IMR-90 (cell line): ENCODE data around the gene DOCK7. TPM values are rescaled to one million over a fixed set of nuclear protein-coding genes. Genes with fewer than 3 reads are reported as not detected.
A peak's percentile ranks its signal among the peaks of the same experiment; 100 is the strongest.

Experiments used
- ATAC-seq: fragments of 200-7000 bp; cut with Tn5 transposase; 2 replicates; pipeline ENCODE4 v1.9.1; 2020; ENCODE audit warnings: low read depth, mild to moderate bottlenecking, moderate library complexity
- BruUV-seq: library from RNA; stranded (reverse); fragments of 400-500 nt; replicated peaks from 2 replicates; lab custom pipeline; 2021; lab: Mats Ljungman, UMichigan
- CTCF ChIA-PET: fragments of 300-600 bp; formaldehyde crosslinking; extraction: SDS; loops from one replicate; lab custom pipeline; 2021; ENCODE audit warnings: antibody characterized with exemption; lab: Yijun Ruan, JAX
- POLR2A ChIA-PET: fragments of 300-600 bp; sonication (Branson Sonifier 250); formaldehyde crosslinking; loops from one replicate; lab custom pipeline; 2022; ENCODE audit warnings: antibody characterized with exemption; ENCODE audit not compliant: unreplicated experiment; lab: Charles Lee
- DNase-seq: peaks from one replicate; pipeline ENCODE4 v3.0.0; 2013
- H2AFZ ChIP-seq: replicated peaks from 2 replicates; pipeline ENCODE3; 2013; ENCODE audit warnings: low read length, mild to moderate bottlenecking; ENCODE audit not compliant: poor library complexity
- H2AK5ac ChIP-seq: 2 replicates; pipeline ENCODE4 v1.6.1; 2013; ENCODE audit warnings: low read depth, low read length, inconsistent platforms
- H2AK9ac ChIP-seq: replicated peaks from 2 replicates; pipeline ENCODE3; 2013; ENCODE audit warnings: mild to moderate bottlenecking, low read depth, low read length, moderate library complexity; ENCODE audit not compliant: poor library complexity
- H2BK120ac ChIP-seq: 2 replicates; pipeline ENCODE4 v1.6.1; 2013; ENCODE audit warnings: low read depth, low read length, inconsistent platforms
- H2BK15ac ChIP-seq: 3 replicates; pipeline ENCODE4 v1.6.1; 2013; ENCODE audit warnings: low read depth, low read length, inconsistent platforms
- H2BK20ac ChIP-seq: 2 replicates; pipeline ENCODE4 v1.6.1; 2013; ENCODE audit warnings: low read depth, mild to moderate bottlenecking, inconsistent platforms, low read length, moderate library complexity
- H2BK5ac ChIP-seq: 2 replicates; pipeline ENCODE4 v1.6.1; 2013; ENCODE audit warnings: mild to moderate bottlenecking, low read depth, low read length, inconsistent platforms; ENCODE audit not compliant: poor library complexity, severe bottlenecking
- H3K14ac ChIP-seq: replicated peaks from 2 replicates; pipeline ENCODE4 v1.6.1; 2013; ENCODE audit warnings: low read depth, low read length, inconsistent platforms
- H3K18ac ChIP-seq: 2 replicates; pipeline ENCODE4 v1.6.1; 2013; ENCODE audit warnings: low read depth, low read length, control low read depth
- H3K23ac ChIP-seq: 2 replicates; pipeline ENCODE4 v1.6.1; 2013; ENCODE audit warnings: low read depth, low read length, inconsistent platforms
- H3K27ac ChIP-seq: 2 replicates; pipeline ENCODE4 v1.5.1; 2013; ENCODE audit warnings: mild to moderate bottlenecking, control low read depth, low read length; ENCODE audit not compliant: insufficient read depth
- H3K27me3 ChIP-seq: 2 replicates; pipeline ENCODE4 v1.6.1; 2013; ENCODE audit warnings: low read length; ENCODE audit not compliant: control insufficient read depth, insufficient read depth
- H3K36me3 ChIP-seq: 2 replicates; pipeline ENCODE4 v1.6.1; 2013; ENCODE audit warnings: low read length, mixed read lengths; ENCODE audit not compliant: control insufficient read depth, insufficient read depth
- H3K4ac ChIP-seq: 2 replicates; pipeline ENCODE4 v1.6.1; 2013; ENCODE audit warnings: low read depth, low read length, inconsistent platforms
- H3K4me1 ChIP-seq: 2 replicates; pipeline ENCODE4 v1.6.1; 2013; ENCODE audit warnings: low read length, mixed read lengths; ENCODE audit not compliant: control insufficient read depth, insufficient read depth
- H3K4me2 ChIP-seq: 2 replicates; pipeline ENCODE4 v1.6.1; 2013; ENCODE audit warnings: low read depth, mild to moderate bottlenecking, control low read depth, low read length, moderate library complexity
- H3K4me3 ChIP-seq: 2 replicates; pipeline ENCODE4 v1.5.1; 2013; ENCODE audit warnings: low read depth, mild to moderate bottlenecking, control low read depth, low read length, moderate library complexity; ENCODE audit not compliant: insufficient read depth
- H3K56ac ChIP-seq: 2 replicates; pipeline ENCODE4 v1.6.1; 2013; ENCODE audit warnings: low read length, inconsistent platforms; ENCODE audit not compliant: insufficient read depth; ENCODE audit errors: extremely low read depth
- H3K79me1 ChIP-seq, 2 experiments: 2 replicates each; pipeline ENCODE4 v1.6.1; 2013; ENCODE audit warnings: low read length in 2 of 2, inconsistent platforms in 1 of 2, low read depth in 1 of 2
- H3K9ac ChIP-seq: 2 replicates; pipeline ENCODE4 v1.6.1; 2013; ENCODE audit warnings: low read depth, low read length, control low read depth
- H3K9me1 ChIP-seq: 2 replicates; pipeline ENCODE4 v1.6.1; 2013; ENCODE audit warnings: low read length, inconsistent platforms; ENCODE audit not compliant: insufficient read depth
- H3K9me3 ChIP-seq: 2 replicates; pipeline ENCODE4 v1.6.1; 2013; ENCODE audit warnings: low read length; ENCODE audit not compliant: control insufficient read depth, insufficient read depth
- H4K20me1 ChIP-seq: 2 replicates; pipeline ENCODE4 v1.6.1; 2013; ENCODE audit warnings: low read length, inconsistent platforms; ENCODE audit not compliant: insufficient read depth
- H4K5ac ChIP-seq: 2 replicates; pipeline ENCODE4 v1.6.1; 2013; ENCODE audit warnings: mild to moderate bottlenecking, low read depth, low read length, control low read depth
- H4K8ac ChIP-seq, 2 experiments: 2 replicates each; pipeline ENCODE4 v1.6.1; 2013; ENCODE audit warnings: low read depth in 2 of 2, low read length in 2 of 2, control low read depth in 1 of 2, inconsistent platforms in 1 of 2
- H4K91ac ChIP-seq: 2 replicates; pipeline ENCODE4 v1.6.1; 2013; ENCODE audit warnings: low read depth, low read length, inconsistent platforms; ENCODE audit not compliant: insufficient read depth
- CEBPB ChIP-seq: IDR thresholded peaks from 2 replicates; pipeline ENCODE4 v1.6.1; 2012; ENCODE audit warnings: low read depth, low read length, improper control_type of control experiment
- MXI1 ChIP-seq: IDR thresholded peaks from 2 replicates; pipeline ENCODE4 v1.6.1; 2012; ENCODE audit warnings: low read depth, mild to moderate bottlenecking, low read length, moderate library complexity, borderline replicate concordance
- POLR2A ChIP-seq: IDR thresholded peaks from 2 replicates; pipeline ENCODE4 v1.6.1; 2012; ENCODE audit warnings: mild to moderate bottlenecking, low read depth, low read length
- RAD21 ChIP-seq: IDR thresholded peaks from 2 replicates; pipeline ENCODE4 v1.6.1; 2012; ENCODE audit warnings: low read length, improper control_type of control experiment
- RFX5 ChIP-seq: IDR thresholded peaks from 2 replicates; pipeline ENCODE4 v1.8.0; 2012; ENCODE audit warnings: low read depth, mild to moderate bottlenecking, low read length, moderate library complexity
- SMC3 ChIP-seq: fragments of 150-350 bp; IDR thresholded peaks from 2 replicates; pipeline ENCODE4 v1.6.1; 2016; ENCODE audit warnings: low read depth, mild to moderate bottlenecking, antibody characterized with exemption, low read length, moderate library complexity
- WGBS, 2 experiments: methylation state at CpG; one replicate each; pipeline versions ENCODE4 v1.1.5 to v1.1.7; 2013; ENCODE audit warnings: missing lambda C conversion rate in 2 of 2; ENCODE audit not compliant: insufficient read length in 1 of 2; ENCODE audit errors: extremely low coverage in 2 of 2; 5-methylcytosine and 5-hydroxymethylcytosine counted together
- dilution Hi-C: fragments of 300-500 bp; cut with HindIII; formaldehyde crosslinking; loops from one replicate; pipeline ENCODE4 v1.14.3; 2018; ENCODE audit warnings: low sequenced_read_pairs; ENCODE audit not compliant: unreplicated experiment
- in situ Hi-C: fragments of 300-500 bp; cut with MboI; formaldehyde crosslinking; loops from 3 replicates; pipeline ENCODE4 v1.14.3; 2019; ENCODE audit warnings: low sequenced_read_pairs, inconsistent platforms, mixed read lengths
- intact Hi-C: fragments of 100-400 bp; cut with micrococcal nuclease; formaldehyde crosslinking; loops from 2 replicates; pipeline ENCODE4 v1.10.0; 2022
- polyA plus RNA-seq, 3 experiments: library from polyadenylated mRNA; depleted of rRNA; stranded (reverse); fragments of >200 nt; gene quantifications; 2 replicates each; pipeline ENCODE4 v1.2.3, GENCODE V29; 2012; ENCODE audit warnings: low replicate concordance in 1 of 3
- total RNA-seq: library from RNA; depleted of rRNA; stranded (reverse); fragments of >200 nt; gene quantifications from 2 replicates; pipeline ENCODE4 v1.2.3, GENCODE V29; 2012
- TF ChIP-seq, protein P1 (sequence below): conservative IDR thresholded peaks from 2 replicates; pipeline ENCODE4 v1.5.1; 2012; ENCODE audit warnings: mild to moderate bottlenecking, low read depth, low read length, improper control_type of control experiment
- TF ChIP-seq, protein P2 (sequence below): fragments of 150-350 bp; IDR thresholded peaks from 2 replicates; pipeline ENCODE4 v1.6.1; 2017; ENCODE audit warnings: mild to moderate bottlenecking, antibody characterized with exemption, low read length, low read depth

Gene DOCK7
- total and polyA plus RNA-seq, 2 of the 4 experiments (the other 2 are of a cell fraction): 38.0 to 97.7 TPM

DNA sequence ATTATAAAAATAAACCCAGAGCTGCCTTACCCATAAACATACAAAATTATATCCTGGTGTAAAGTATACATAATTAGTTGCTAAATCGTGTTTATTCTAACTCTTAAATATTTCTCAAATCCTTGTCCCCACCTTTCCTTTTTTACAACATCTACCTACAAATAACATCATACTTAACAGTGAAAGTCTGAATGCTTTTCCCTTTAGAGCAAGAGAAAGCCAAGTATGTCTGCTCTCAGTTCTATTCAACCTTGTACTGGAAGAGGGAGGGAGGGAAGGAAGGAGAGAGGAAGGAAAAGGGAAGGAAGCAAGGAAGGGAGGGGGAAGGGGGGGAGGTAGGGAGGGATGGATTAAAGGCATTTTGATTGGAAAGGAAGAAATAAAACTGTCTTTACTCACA, 14.6 kb downstream of the DOCK7 start:
- no peak overlapping the region for H3K9ac ChIP-seq
- H2BK15ac ChIP-seq: no peak overlapping the region
- H2BK20ac ChIP-seq: no peak overlapping the region
- no peak overlapping the region; the same call in 1 of the 2 replicates for H2AK5ac ChIP-seq
- peaks cover 6% of the 10 kb centered on the region; the same call in 1 of the 2 replicates for H3K9me1 ChIP-seq
- ATAC-seq: no peak
- peak overlapping the region; percentile 33 for H2BK5ac ChIP-seq
- BruUV-seq: no TSS peak
- CTCF ChIA-PET: no interaction called here
- no CpG with 5 or more reads among the region's 1 CpG for WGBS, 2 experiments
- no peak overlapping the region for H3K4me2 ChIP-seq
- no peak for DNase-seq
- POLR2A ChIA-PET: no interaction called here
- H3K9me3 ChIP-seq: no peaks in the 10 kb centered on the region
- no peak overlapping the region for H4K5ac ChIP-seq
- H3K56ac ChIP-seq: no peak overlapping the region
- H3K79me1 ChIP-seq: peaks cover 12 to 46% of the 10 kb centered on the region in 2 experiments
- no peak overlapping the region for H2BK120ac ChIP-seq
- peaks cover 9% of the 10 kb centered on the region for H3K4me1 ChIP-seq
- peaks cover 44% of the 10 kb centered on the region; the same call in 1 of the 2 replicates for H4K20me1 ChIP-seq
- no peak overlapping the region for H3K4ac ChIP-seq
- peaks cover 4% of the 10 kb centered on the region; the same call in 1 of the 2 replicates for H3K36me3 ChIP-seq
- H3K18ac ChIP-seq: no peak overlapping the region
- no peak for TF ChIP-seq RFX5
- TF ChIP-seq POLR2A: no peak
- TF ChIP-seq, protein P1, sequence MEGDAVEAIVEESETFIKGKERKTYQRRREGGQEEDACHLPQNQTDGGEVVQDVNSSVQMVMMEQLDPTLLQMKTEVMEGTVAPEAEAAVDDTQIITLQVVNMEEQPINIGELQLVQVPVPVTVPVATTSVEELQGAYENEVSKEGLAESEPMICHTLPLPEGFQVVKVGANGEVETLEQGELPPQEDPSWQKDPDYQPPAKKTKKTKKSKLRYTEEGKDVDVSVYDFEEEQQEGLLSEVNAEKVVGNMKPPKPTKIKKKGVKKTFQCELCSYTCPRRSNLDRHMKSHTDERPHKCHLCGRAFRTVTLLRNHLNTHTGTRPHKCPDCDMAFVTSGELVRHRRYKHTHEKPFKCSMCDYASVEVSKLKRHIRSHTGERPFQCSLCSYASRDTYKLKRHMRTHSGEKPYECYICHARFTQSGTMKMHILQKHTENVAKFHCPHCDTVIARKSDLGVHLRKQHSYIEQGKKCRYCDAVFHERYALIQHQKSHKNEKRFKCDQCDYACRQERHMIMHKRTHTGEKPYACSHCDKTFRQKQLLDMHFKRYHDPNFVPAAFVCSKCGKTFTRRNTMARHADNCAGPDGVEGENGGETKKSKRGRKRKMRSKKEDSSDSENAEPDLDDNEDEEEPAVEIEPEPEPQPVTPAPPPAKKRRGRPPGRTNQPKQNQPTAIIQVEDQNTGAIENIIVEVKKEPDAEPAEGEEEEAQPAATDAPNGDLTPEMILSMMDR: no peak
- TF ChIP-seq SMC3: no peak
- no peak for TF ChIP-seq RAD21
- TF ChIP-seq, protein P2, sequence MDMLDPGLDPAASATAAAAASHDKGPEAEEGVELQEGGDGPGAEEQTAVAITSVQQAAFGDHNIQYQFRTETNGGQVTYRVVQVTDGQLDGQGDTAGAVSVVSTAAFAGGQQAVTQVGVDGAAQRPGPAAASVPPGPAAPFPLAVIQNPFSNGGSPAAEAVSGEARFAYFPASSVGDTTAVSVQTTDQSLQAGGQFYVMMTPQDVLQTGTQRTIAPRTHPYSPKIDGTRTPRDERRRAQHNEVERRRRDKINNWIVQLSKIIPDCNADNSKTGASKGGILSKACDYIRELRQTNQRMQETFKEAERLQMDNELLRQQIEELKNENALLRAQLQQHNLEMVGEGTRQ: no peak
- no peak for TF ChIP-seq MXI1
- no peak for TF ChIP-seq CEBPB
- no peak overlapping the region for H4K8ac ChIP-seq
- no peak overlapping the region for H2AK9ac ChIP-seq
- no peak overlapping the region for H3K4me3 ChIP-seq
- H3K23ac ChIP-seq: no peak overlapping the region
- no peaks in the 10 kb centered on the region for H3K27me3 ChIP-seq
- no peak overlapping the region for H2AFZ ChIP-seq
- dilution Hi-C loops (no loop called here), in situ Hi-C loops (no loop called here), intact Hi-C loops (no loop called here)
- H4K91ac ChIP-seq: no peak overlapping the region
- H3K27ac ChIP-seq: no peak overlapping the region
- H3K14ac ChIP-seq: no peak overlapping the region
